NCI-H748 (cell line): ENCODE data around the gene RAP1GAP2.
"Not testable (repeated sequence)": the region's sequence is repeated elsewhere in the genome, so short reads cannot be mapped to it uniquely, and the experiment has no call there.

Experiments
- DNase-seq: peaks from one replicate; lab custom pipeline; 2025; ENCODE audit not compliant: unreplicated experiment; lab: John Stamatoyannopoulos, UW

Gene RAP1GAP2

DNA sequence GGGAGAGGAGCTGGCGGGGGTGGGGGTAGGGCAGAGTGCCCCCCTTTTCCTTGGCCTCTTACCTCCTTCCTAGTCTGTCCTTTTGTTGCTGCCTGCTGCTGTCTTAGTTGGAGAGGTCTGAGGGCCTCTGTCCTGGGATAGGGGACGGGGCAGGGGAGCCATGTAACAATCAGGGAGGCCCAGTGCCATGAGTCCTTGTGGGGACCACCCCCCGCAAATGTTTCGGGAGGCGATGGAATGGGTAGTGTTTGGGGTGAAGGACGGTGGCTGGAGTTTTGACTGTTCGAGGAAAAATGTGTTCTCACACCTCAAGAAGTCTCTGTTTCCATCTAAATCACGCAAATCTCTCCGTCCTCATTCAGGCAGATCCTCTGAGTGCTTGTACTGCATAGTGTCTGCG, 168.1 kb downstream of the RAP1GAP2 start:
- no peak for DNase-seq

DNA sequence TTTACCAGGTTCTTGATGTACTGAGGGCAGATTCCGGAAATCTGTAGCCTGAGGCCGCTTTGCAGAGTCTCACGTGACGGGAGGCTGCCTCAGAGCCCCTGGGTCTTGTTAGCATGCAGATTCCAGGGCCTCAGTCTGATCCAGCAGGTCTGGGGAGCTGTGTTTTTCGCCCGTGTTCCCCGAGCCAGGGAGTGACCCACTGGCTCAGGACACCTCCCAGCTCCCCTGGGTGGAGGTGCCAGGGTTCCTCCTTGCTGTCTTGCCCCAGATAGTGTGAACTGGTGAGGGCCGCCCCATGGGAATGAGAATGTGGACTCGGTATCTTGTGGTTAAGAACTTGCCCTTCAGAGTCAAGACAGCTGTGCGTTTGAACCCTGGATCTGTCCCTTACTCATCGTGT, 168.6 kb downstream of the RAP1GAP2 start:
- DNase-seq = no peak

DNA sequence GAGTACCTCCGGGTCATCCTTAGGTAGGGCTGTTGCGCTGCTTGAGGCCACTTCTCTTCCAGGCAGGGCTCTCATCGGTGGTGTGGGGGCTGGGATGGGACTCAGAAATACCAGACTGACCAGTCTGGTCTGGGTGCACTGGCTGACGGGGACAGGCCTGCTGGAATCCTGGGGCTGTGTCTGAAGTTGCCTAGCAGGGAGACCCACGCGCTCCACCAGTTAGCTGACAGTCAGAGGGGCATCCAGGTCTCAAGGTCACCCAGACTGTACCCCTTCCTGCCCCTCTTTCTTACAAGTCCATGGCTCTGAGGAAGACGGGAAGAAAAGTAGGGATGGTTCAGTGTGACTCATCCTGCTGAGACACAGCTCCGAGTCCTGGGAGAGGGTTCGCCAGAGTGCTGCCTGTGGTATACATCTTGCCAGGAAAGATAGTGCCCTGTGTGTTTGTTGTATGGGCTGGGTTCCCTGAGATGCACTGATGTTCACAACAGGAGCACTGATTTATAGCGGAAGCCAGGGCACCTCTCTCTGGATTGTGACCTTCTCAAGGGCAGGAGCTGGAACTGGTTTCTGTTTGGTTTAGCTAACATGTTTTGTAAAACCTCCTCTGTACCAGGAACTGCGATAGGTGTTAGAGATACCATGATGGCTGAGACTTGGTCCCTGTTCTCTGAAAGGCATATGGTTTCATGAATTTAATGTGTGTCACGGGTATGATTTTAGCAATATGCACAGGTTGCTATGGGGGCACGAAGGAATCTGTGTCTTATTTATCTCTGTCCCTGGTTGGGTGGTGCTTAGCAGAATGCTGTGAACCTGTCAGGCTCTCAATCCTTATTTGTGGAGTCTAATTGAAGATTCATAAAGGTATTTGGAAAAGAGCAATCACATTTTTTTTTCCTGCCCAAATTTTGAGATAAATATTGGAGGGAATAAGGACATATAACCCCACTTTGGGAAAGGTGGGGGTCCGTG, 169.7 kb downstream of the RAP1GAP2 start:
- no peak for DNase-seq

DNA sequence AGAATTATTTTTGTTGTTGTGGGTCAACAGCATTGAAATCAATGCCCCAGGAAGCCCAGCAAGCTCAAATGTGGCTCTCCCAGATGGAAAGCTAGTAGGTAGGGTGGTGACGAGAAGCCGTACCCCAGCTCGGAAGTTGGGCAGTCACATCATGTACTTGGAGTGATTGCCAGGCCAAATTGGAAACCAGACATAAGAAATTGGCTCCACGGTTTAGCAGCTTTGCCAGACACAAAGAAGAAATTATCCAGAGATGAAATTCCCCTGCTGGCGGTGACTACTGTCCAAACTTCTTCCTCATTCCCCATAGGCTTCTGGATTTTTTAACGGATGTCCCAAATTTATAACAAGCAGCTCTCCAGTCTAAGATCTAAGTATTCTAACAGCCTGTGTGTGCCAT, 171.3 kb downstream of the RAP1GAP2 start:
- DNase-seq = no peak

DNA sequence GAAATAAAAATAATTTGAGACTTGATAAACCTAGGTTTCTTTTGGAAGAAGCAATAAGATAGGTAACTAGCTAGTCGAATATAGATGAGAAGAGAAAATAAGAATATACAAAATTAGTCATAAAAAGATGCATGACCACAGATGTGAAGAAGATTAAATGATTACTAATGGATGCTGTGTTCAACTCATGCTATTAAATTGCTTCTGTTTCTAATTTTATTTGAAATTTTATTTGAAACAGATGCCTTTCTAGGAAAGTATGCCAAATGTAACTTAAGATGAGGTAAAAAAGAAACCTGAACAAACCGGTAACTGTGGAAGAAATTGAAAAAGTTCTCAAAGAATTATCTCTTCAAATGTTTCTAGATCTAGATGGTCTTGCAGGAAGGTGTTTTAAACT, 175.6 kb downstream of the RAP1GAP2 start:
- no peak for DNase-seq

DNA sequence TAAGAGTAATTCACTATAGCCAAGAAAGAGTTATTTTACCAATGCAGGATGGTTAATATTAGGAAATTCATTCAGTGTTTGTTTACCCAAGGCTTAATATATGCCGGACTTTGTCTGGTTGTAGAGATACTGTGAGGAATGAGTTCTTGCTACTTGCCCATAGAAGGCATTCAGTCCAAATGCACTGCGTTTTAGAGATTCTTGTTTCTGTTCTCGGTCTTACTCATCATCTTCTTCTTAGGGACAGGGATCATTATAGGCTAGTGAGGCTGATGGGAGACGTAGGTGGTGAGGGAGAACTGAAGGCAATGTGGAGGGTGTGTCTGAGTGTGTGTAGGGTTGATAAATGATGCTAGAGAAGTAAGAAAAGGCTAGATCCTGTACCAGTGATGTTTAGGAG, 176.5 kb downstream of the RAP1GAP2 start:
- no peak for DNase-seq

DNA sequence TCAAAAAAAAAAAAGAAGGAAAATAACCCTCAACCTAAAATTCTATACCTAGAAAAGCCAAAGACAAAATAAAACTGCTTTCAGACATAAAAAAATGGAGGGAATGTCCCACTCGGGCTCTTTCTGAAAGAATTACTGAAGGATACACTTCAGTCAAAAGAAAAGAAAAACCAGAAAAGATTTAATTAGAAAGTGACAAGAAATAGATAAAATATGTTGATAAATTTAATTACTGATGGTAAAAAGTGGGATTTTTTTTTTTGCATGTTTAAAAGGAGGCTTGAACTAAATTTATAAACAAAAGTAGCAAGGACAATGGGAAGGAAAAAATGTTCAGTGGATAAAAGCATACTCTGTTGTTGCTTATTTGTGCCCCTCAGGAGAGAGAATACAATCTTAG, 178.1 kb downstream of the RAP1GAP2 start:
- no peak for DNase-seq

DNA sequence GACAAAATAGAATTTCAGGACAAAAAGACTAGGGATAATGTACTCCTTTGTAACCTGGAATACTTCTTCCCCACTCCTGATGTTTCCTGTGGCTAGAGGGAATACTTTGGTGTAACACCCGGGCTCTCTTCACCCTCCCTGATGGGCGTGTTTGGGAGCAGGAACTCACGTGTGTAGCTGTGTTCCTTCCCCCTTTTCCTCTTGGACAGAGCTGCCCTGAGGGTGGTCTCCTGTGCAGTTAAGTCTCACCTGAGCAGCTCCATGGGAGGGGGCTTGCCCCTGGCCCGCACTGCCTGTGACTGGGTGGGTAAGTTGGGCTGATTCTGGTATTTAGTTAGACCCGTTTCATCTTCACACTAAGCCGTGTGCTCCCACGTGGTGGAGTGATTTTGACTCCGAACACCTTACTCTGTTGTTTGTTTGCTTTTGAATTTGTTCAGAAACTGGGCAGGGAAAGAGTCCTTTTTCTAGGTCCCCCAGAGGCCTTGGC, 179.3 kb downstream of the RAP1GAP2 start:
- DNase-seq = no peak

DNA sequence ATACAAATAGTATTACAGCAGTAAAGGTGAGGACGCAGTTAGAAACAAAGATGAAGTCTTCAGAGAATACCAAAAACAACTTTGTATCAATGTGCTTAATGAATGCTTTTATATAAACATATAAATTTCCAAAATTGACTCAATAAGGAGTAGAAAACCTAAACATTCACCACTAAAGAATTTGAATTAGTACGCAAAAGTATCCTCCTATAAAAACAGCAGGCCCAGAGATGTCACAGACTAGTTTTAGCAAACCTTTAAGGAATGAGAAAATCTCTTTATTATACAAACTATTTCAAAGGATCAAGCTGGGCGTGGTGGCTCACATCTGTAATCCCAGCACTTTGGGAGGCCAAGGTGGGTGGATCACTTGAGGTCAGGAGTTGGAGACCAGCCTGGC, 180.9 kb downstream of the RAP1GAP2 start:
- DNase-seq = no peak

DNA sequence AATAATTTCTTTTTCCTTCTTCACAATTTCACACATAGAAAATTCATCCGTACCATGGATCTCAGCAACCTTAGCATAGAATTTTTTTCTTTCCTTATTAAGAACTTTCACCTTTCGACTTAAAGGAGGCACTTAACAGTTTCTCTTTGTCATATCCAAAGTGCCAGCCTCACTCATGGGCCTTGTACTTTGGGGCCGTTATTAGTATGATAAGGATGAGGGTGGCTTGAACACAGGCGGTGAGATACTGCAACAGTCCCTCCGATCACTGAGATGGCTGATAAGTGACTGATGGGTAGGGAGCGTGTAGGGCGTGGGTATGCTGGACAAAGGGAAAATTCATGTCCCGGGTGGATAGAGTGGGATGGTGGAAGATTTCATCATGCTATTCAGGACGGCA, 181.9 kb downstream of the RAP1GAP2 start:
- DNase-seq = no peak

DNA sequence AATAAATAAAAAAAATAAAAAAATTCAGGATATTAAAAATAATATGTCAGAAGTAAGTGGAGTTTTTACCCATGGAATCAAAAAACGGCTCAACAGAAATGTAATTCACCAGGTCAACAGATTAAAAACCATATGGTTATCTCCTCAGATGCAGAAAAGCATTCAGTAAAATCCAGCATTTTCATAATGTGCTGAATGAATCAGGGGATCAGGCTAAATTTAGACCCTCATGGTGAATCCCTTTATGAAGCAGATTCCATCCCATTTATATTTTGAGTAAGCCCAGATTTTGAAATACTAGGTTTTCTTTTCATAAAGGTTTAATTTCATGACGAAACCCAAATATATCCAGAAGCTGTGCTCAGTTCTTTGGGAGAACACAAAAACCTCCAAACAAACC, 182.8 kb downstream of the RAP1GAP2 start:
- no peak for DNase-seq

DNA sequence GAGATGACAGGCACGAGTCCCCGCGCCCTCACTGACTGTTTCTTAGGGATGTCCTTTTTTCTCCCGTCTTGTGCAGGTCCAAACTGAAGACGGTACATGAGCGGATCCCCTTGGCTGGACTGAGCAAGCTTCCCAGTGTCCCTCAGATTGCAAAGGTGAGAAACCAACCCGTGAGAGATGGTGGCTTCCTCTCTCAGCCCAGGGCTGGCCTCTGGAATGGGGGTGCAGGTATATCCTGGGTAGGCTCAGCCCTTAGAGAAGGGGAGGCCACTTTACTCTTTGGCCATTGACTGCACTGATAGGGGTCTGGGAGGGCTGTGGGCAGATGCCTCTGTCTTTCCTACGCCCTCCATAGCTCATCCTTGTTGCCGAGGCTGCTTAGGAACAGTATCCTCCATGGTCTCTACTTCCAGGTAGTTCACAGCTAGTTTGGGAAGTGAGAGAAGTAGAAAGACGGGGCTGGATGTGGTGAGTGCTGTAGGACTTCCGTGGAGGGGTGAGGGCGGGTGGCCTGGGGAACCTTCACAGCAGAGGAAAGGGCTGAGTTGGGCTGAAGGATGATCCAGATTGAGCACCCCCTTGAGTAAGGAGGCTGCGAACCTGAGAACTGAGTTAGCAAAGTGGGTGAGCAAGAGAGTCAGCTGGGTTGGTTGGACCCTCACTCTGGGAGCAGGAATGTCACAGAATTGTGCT, 184.1 kb downstream of the RAP1GAP2 start:
- DNase-seq = no peak

DNA sequence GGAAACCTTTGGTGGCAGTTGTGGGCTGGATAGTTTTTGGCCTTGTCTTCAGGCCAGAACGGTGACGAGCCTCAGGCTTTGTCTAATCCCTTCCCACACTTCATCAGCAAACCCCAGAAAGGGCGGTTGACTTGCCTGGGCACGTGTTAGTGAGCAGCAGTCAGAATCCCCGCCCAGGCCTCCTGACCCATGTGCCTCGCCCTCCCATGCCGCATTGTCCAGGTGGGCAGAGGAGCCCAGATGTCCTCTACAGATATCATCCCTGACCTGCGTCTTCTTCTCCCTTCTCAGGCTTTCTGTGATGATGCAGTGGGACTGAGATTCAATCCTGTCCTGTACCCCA, 184.6 kb downstream of the RAP1GAP2 start:
- no peak for DNase-seq

DNA sequence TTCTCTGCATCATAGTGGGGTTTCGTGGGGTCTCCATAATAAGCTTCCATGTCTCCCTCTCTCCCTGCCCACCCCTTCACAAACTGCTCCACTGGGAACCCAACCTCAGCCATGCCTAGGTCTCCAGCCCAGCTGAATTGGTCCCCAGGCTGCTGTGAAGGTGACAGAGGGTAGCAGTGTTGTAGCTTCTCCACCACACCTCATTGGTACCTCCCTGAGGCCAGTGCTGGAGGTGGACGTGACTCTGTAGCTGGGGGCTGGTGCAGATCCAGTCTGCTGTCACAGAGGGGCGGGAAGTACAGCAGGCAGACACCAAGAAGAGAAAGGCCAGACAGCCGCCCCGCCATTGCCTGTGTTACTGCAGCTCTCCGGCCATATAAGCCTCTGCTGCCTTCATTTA, 185.1 kb downstream of the RAP1GAP2 start:
- DNase-seq = no peak

DNA sequence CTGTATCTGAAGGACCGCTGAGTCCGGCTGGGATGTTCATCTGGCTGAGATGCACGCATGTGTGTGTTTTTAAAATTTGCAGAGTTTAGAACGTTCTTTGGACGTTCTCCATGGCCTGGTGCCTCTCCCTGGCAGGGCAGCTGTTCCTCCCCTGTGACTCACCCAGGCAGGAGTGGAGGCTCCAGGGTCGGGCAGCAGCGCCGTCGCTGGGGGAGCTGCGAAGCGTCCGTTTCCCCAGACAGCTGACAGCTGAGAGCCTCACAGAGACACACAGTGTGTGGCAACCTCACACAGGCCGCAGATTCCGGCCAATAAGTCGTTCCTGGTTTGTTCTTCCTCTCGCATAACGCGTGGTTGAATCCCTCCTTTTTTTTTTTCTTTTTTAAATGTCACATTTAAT, 186.6 kb downstream of the RAP1GAP2 start:
- no peak for DNase-seq

DNA sequence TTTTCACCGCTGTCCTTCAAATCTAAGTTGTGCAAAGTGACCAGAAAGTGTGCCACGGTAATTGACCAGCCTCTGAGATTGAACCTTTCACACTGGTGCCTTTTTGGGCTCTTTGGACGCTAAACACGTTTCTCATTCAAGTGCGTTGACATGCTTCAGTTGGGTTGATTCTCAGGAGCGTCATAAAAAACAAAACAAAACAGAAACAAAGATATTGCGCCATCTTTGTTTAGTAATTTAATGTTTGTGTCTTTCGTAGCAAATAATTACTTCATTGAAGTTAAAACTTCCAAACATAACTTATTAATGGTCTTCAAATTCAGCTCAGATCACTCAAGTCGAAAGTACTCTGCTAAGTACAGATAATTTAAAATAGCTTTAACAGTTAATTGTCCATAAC, 187.0 kb downstream of the RAP1GAP2 start:
- no peak for DNase-seq

DNA sequence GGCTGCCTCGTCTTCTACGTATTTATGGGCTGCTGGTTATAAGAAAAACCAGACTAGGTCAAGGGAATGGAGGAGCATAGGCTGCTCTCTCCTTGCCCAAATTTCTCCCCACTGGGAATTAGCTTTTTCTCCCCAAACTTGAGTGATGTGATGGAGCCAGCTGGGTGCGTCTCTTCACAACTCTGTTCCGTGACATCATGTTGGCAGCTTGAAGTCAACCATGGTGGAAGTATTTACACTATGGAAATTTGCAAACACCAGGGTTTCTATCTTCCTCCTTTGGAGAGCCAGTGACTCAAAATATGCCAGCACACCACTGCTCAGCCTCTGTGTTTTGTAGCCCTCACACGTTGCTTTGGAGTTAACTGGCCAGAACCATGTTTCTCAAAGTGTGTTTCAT, 189.1 kb downstream of the RAP1GAP2 start:
- no peak for DNase-seq

DNA sequence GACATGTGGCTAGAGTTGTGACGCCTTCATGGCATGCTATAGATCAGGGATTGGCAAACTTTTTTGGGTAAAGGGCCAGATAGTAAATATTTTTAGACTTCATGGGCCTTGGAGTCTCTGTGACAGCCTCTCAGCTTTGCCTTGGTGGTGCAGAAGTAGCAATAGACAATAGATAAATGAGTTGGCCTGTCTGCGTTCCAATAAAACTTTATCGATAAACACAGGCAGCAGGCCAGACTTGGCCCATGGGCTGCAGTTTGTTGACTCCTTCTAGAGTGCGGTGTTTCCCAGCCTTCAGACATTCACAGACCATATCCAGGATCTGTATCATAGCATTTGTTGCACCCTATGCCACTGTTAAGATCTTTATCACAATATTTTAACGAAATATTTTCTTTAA, 190.7 kb downstream of the RAP1GAP2 start:
- no peak for DNase-seq

DNA sequence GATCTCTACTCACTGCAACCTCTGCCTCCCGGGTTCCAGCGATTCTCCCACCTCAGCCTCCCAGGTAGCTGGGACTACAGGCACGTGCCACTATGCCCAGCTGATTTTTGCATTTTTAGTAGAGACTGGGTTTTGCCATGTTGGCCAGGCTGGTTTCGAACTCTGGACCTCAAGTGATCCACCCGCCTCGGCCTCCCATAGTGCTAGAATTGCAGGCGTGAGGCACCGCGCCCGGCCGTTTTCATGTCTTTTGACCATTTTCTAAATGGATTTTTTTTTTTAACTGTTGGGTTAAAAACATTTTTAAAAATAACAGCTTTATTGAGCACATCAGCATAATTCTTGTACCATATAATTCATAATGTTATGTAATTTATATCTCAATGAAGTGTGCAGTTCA, 193.2 kb downstream of the RAP1GAP2 start:
- DNase-seq = not testable (repeated sequence)

DNA sequence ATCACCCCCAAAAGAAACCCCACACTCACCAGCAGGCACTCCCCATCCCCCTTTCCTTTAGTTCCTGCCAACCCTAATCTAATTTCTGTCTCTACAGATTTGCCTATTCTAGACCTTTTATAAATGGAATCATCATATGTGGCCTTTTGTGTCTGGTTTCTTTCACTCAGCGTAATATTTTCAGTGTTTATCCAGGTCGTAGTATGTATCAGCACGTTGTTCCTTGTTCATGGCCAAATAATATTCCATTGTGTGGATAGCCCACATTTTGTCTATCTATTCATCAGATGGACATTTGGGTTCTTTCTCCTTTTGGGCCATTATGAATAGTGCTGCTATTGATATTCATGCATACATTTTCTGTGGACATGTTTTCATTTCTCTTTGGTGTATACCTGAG, 193.6 kb downstream of the RAP1GAP2 start:
- DNase-seq = no peak

DNA sequence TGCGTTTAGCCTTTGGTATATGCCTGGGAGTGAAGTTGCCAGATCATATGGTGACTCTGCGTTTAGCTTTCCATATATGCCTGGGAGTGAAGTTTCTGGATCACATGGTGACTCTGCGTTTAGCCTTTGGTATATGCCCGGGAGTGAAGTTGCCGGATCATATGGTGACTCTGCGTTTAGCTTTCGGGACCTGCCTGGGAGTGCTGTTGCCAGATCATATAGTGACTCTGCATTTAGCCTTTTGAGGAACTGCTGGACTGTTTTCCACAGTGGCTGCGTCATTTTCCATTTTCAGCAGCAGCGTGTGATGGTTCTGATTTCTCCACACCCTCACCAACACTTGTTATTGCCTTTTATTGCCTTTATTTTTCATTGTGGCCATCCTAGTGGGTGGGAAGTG, 194.2 kb downstream of the RAP1GAP2 start:
- DNase-seq = no peak
